Fibroblast of the aortic adventitia (primary cell): ENCODE data around the gene LCLAT1. TPM values are rescaled to one million over a fixed set of nuclear protein-coding genes. Genes with fewer than 3 reads are reported as not detected.
"Not testable (repeated sequence)": the region's sequence is repeated elsewhere in the genome, so short reads cannot be mapped to it uniquely, and the experiment has no call there.

Source experiments
- DNase-seq: peaks from one replicate; pipeline ENCODE4 v3.0.0-alpha.2; 2010; ENCODE audit warnings: low read depth
- H3K4me3 ChIP-seq: 2 replicates; pipeline ENCODE4 v1.5.1; 2011; ENCODE audit warnings: low read depth, mild to moderate bottlenecking, control low read depth, low read length, moderate library complexity
- total RNA-seq: library from RNA; depleted of rRNA; stranded (reverse); fragments of >200 nt; gene quantifications from 2 replicates; pipeline ENCODE4 v1.2.3, GENCODE V29; 2012; ENCODE audit warnings: low replicate concordance
- TF ChIP-seq, protein P1 (sequence below): IDR thresholded peaks from 2 replicates; pipeline ENCODE4 v1.5.1; 2011; ENCODE audit warnings: mild to moderate bottlenecking, low read length, control low read depth, inconsistent platforms; ENCODE audit not compliant: insufficient read depth

The LCLAT1 gene
- total RNA-seq, 1 donor, result 21.5 TPM

DNA sequence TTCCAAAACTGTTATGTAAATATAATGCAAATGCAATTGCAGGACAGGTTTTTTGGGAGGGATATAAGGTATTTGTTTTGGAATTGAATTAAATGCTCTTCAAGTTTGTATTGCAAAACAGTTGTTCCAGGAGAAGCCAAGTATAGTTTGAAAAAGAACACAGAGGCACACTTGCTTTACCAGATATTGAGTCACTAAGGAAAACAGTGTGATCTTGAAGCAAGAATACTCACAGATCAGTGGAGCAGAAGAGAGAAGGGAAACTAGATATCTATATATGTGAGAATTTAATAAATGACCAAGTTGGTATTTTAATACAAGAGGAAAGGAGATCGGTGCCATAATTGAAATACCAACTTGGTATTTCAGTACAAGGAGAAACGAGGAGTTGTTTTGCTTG lies 181.3 kb downstream of the LCLAT1 start:
- TF ChIP-seq, protein P1, sequence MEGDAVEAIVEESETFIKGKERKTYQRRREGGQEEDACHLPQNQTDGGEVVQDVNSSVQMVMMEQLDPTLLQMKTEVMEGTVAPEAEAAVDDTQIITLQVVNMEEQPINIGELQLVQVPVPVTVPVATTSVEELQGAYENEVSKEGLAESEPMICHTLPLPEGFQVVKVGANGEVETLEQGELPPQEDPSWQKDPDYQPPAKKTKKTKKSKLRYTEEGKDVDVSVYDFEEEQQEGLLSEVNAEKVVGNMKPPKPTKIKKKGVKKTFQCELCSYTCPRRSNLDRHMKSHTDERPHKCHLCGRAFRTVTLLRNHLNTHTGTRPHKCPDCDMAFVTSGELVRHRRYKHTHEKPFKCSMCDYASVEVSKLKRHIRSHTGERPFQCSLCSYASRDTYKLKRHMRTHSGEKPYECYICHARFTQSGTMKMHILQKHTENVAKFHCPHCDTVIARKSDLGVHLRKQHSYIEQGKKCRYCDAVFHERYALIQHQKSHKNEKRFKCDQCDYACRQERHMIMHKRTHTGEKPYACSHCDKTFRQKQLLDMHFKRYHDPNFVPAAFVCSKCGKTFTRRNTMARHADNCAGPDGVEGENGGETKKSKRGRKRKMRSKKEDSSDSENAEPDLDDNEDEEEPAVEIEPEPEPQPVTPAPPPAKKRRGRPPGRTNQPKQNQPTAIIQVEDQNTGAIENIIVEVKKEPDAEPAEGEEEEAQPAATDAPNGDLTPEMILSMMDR, result no peak
- peak; percentile 24 for DNase-seq
- H3K4me3 ChIP-seq, result no peak overlapping the region

DNA sequence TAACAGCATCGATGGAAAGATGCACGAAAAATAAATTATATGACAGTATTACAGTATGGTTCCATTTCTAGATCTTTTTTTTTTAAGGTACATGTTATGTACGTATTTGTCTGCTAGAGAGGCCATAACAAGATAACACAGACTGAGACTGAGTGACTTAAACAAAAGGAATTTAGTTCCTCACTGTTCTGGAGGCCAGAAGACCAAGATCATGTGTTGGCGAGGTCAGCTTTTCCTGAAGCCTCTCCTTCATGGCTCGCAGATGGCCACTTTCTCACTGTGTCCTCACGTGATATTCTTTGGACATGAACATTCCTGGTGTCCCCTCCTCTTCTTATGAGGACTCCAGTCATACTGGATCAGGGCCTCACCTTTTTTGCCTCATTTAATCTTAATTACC lies 182.8 kb downstream of the LCLAT1 start:
- peak; percentile 58 for DNase-seq
- no peak overlapping the region for H3K4me3 ChIP-seq
- TF ChIP-seq, protein P1, result no peak

DNA sequence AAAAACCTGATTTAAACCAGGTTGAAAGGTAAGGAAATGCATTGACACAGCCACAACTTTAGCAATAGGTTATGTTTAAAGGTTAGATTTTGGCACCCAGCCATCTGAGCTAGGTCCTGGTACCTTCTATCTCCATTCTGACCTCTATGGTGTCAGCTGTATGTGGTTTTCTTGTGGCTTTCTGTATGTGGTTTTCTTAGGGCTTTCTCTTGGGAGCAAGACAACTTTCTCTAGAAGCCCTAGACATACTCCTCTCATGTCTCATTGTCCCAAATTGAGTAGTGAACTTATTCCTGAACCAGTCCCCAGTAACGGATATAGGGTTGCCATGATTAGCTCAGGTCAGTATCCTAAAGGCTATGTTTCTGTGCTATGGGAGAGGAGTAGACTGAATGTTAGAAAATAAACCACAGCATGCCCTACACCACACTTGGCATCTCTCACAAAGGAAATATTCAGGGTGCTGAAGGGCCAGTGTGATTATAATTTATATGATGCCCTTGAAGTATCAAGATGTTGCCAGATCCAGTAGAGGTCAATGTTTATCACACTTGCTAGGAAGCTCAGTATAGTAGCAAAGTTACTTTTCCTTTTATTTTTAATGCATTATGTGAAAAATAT lies 184.1 kb downstream of the LCLAT1 start:
- H3K4me3 ChIP-seq, result no peak overlapping the region
- DNase-seq, result no peak
- TF ChIP-seq, protein P1, result no peak

DNA sequence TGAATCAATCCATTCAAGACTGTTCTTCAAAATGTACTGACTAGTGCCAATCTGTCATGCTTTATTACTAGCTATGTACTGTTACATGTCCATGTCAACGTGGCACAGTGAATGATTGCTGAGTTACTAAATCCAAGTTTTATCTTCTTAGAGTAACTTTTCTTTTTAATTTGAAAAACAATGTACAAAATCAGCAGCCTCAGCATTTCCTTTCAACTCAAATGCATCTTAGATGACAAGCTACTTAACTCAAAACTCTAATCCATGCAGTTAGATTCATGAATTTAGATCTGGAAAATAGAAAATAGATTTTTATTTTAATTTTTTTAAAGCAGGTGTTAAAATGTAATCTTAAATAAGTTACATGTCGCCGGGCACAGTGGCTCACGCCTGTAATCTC lies 186.0 kb downstream of the LCLAT1 start:
- H3K4me3 ChIP-seq, result no peak overlapping the region
- DNase-seq, result no peak
- TF ChIP-seq, protein P1, result no peak

DNA sequence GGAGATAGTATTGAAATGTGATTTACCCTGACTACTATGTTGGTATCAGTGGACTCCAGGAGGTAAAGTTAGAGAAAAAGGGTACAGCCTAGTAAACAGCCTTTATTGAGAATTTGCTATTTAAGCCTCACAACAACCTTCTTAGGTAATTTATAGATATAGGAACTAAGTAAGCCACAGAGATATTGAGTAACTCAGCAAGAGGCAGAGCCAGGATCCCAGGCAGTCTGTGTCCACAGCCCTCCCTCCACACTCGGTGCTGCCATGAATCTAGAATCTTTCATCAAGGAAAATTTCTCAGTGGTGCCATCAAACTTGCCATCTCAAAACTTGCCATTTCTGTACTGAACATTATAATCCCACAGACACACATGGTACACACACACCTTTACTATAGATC lies 189.3 kb downstream of the LCLAT1 start:
- DNase-seq, result no peak
- TF ChIP-seq, protein P1, result no peak
- no peak overlapping the region for H3K4me3 ChIP-seq

DNA sequence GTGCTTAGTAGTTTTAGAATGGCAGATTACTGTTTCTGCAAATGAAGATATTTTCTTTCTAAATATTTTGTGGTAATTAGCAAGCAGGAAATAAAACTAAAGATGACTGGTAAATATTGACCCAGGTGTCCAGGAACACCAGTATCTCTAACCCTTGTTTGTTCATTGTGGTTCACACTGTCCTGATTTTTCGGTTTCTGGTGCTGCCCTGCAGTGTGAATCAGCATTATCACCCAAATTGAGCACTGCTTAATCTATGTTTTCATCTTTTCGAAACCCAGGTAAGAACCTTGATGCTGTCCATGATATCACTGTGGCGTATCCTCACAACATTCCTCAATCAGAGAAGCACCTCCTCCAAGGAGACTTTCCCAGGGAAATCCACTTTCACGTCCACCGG lies 192.8 kb downstream of the LCLAT1 start:
- no peak for DNase-seq
- TF ChIP-seq, protein P1, result no peak
- no peak overlapping the region for H3K4me3 ChIP-seq

DNA sequence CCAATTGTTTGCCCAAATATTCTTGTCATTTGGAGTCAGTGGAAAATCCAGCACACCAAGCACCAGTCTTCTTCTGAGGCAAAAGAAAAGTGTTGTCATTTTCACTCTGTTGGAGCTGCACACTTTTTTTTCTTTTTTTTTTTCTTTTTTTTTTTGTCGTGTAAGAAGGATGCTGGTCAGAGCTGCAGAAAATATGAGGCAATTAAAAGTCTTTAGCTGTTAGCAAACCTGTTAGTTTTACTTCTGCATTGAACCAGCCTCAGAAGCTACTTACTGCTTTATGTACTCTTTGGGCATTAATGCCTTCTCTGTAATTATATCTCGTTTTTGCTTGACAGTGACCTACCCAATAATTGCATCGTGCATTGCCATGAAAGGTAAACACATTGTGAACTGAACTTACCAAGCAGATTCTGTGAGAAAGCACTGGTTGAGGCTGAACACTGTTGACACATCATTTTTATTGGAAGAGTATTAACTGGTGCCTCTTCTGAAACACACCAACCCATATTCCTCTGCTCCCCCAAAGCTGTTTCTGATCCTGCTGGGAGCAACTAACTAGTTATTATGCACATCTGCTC lies 194.8 kb downstream of the LCLAT1 start:
- no peak overlapping the region for H3K4me3 ChIP-seq
- no peak for DNase-seq
- TF ChIP-seq, protein P1, result no peak

DNA sequence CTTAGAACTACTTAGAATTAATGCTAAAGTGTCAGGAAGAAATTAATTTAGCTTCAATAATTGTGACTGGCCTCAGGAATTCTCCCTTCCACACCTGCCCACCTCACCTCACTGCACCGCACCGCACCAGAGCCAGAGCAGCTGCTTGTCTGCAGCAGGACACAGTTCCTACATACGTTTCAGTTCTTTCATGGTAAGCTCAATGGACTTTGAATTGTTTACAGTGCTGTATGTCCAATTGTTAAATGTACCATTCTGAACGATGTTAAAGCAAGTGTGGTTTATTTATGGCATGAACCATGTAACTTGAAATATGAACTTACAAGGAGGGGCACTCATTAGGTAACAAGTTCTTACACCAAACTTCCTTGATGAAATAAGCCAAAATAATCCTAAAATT lies 196.0 kb downstream of the LCLAT1 start:
- not testable (repeated sequence) for H3K4me3 ChIP-seq, DNase-seq
